HCT116 (cell line): ENCODE measurements around the gene ASB4. TPM values are rescaled to one million over a fixed set of nuclear protein-coding genes. Genes with fewer than 3 reads are reported as not detected.

ENCODE experiments used
- ATAC-seq: fragments of 200-7000 bp; cut with Tn5 transposase; 2 replicates; pipeline ENCODE4 v1.9.1; 2020; ENCODE audit warnings: mild to moderate bottlenecking, moderate library complexity
- BruUV-seq: library from RNA; stranded (reverse); fragments of 400-500 nt; replicated peaks from 2 replicates; lab custom pipeline; 2021; lab: Mats Ljungman, UMichigan
- CTCF ChIA-PET: fragments of 300-600 bp; sonication (Branson Sonifier 250); formaldehyde crosslinking; loops from one replicate; lab custom pipeline; 2021; ENCODE audit warnings: antibody characterized with exemption; lab: Charles Lee
- POLR2A ChIA-PET: fragments of 300-600, 350-600 bp; sonication (Branson Sonifier 250); formaldehyde crosslinking; loops from one replicate; lab custom pipeline; 2021; ENCODE audit warnings: antibody characterized with exemption; lab: Charles Lee
- RAD21 ChIA-PET, 2 experiments: fragments of 300-600 bp; sonication (Branson Sonifier 250); formaldehyde crosslinking; loops; one replicate each; lab custom pipeline; 2023; ENCODE audit warnings: low total read pairs in 2 of 2; ENCODE audit not compliant: uncharacterized antibody in 2 of 2, unreplicated experiment in 2 of 2, low non-redundant PET in 1 of 2; lab: Charles Lee
- DNase-seq: peaks from one replicate; pipeline ENCODE4 v3.0.0-alpha.2; 2010; ENCODE audit warnings: low read depth, low spot score
- H2AFZ ChIP-seq: fragments of 200-600 bp; shearing (Covaris generic), sonication (generic); 2 replicates; pipeline ENCODE4 v1.6.1; 2017; ENCODE audit warnings: low read depth, mixed run types, mixed read lengths, antibody characterized with exemption, low read length; ENCODE audit not compliant: poor library complexity, severe bottlenecking
- H3K27ac ChIP-seq: 2 replicates; pipeline ENCODE4 v1.5.1; 2012; ENCODE audit warnings: low read depth, low read length
- H3K27me3 ChIP-seq: fragments of 200-600 bp; sonication (generic); 2 replicates; pipeline ENCODE4 v1.6.1; 2016; ENCODE audit warnings: mixed run types, low read length, mixed read lengths; ENCODE audit not compliant: insufficient read depth
- H3K36me3 ChIP-seq, 2 experiments: fragments of 200-500 bp in 1 of 2; fragments of 200-600 bp in 1 of 2; sonication (Bioruptor generic) in 1 of 2; sonication (generic) in 1 of 2; 2 replicates each; pipeline versions ENCODE4 v1.5.1 to v1.6.1; 2014 to 2016; ENCODE audit warnings: low read length in 2 of 2, inconsistent platforms in 1 of 2, mixed read lengths in 1 of 2, mixed run types in 1 of 2; ENCODE audit not compliant: insufficient read depth in 2 of 2, control insufficient read depth in 1 of 2
- H3K4me1 ChIP-seq, 2 experiments: fragments of 200-600 bp in 1 of 2; sonication (generic) in 1 of 2; 2 replicates each; pipeline versions ENCODE4 v1.5.1 to v1.6.1; 2012 to 2017; ENCODE audit warnings: low read length in 2 of 2, inconsistent platforms in 1 of 2, mild to moderate bottlenecking in 1 of 2, mixed read lengths in 1 of 2, mixed run types in 1 of 2, moderate library complexity in 1 of 2; ENCODE audit not compliant: insufficient read depth in 2 of 2, control insufficient read depth in 1 of 2
- H3K4me2 ChIP-seq: fragments of 200-600 bp; sonication (generic); 2 replicates; pipeline ENCODE4 v1.6.1; 2017; ENCODE audit warnings: mixed run types, low read length, mixed read lengths
- H3K4me3 ChIP-seq, 2 experiments: fragments of 200-600 bp in 1 of 2; sonication (generic) in 1 of 2; replicated peaks in 1 of 2; 2 replicates each; pipeline ENCODE4 v1.5.1; 2011 to 2016; ENCODE audit warnings: low read length in 2 of 2, control low read depth in 1 of 2, low read depth in 1 of 2, mild to moderate bottlenecking in 1 of 2, mixed read lengths in 1 of 2, mixed run types in 1 of 2
- H3K79me2 ChIP-seq: fragments of 200-600 bp; sonication (generic); 2 replicates; pipeline ENCODE4 v1.6.1; 2017; ENCODE audit warnings: mild to moderate bottlenecking, mixed run types, low read length, moderate library complexity, mixed read lengths; ENCODE audit not compliant: insufficient read depth
- H3K9ac ChIP-seq: fragments of 200-600 bp; sonication (generic); 2 replicates; pipeline ENCODE4 v1.6.1; 2016; ENCODE audit warnings: low read length, mixed read lengths
- H3K9me2 ChIP-seq: fragments of 200-600 bp; sonication (generic), shearing (Covaris generic); 2 replicates; pipeline ENCODE4 v1.6.1; 2017; ENCODE audit warnings: mixed run types, mild to moderate bottlenecking, moderate library complexity; ENCODE audit not compliant: insufficient read depth
- H3K9me3 ChIP-seq, 2 experiments: fragments of 200-500 bp in 1 of 2; fragments of 200-600 bp in 1 of 2; sonication (Bioruptor generic) in 1 of 2; sonication (generic) in 1 of 2; 2 replicates each; pipeline ENCODE4 v1.6.1; 2014 to 2017; ENCODE audit warnings: low read length in 2 of 2, mixed read lengths in 2 of 2, inconsistent platforms in 1 of 2, low read depth in 1 of 2, mild to moderate bottlenecking in 1 of 2, mixed run types in 1 of 2, moderate library complexity in 1 of 2; ENCODE audit not compliant: control insufficient read depth in 1 of 2, insufficient read depth in 1 of 2
- H4K20me1 ChIP-seq: fragments of 200-600 bp; sonication (generic), shearing (Covaris generic); 2 replicates; pipeline ENCODE4 v1.6.1; 2017; ENCODE audit warnings: mixed run types, mild to moderate bottlenecking, moderate library complexity; ENCODE audit not compliant: insufficient read depth
- CBX3 ChIP-seq: IDR thresholded peaks from 2 replicates; pipeline ENCODE4 v1.6.1; 2012; ENCODE audit warnings: low read depth
- CEBPB ChIP-seq: IDR thresholded peaks from 2 replicates; pipeline ENCODE4 v1.6.1; 2012; ENCODE audit warnings: low read depth
- EGR1 ChIP-seq: IDR thresholded peaks from 2 replicates; pipeline ENCODE4 v1.6.1; 2012; ENCODE audit warnings: low read depth
- ELF1 ChIP-seq: IDR thresholded peaks from 2 replicates; pipeline ENCODE4 v1.6.1; 2012; ENCODE audit warnings: low read depth, borderline replicate concordance
- EZH2 ChIP-seq: fragments of 200-600 bp; sonication (generic); IDR thresholded peaks from 2 replicates; pipeline ENCODE4 v1.6.1; 2017; ENCODE audit warnings: antibody characterized with exemption, mixed run types
- EZH2phosphoT487 ChIP-seq: fragments of 200-600 bp; IDR thresholded peaks from 2 replicates; pipeline ENCODE4 v1.6.1; 2018; ENCODE audit warnings: antibody characterized with exemption, borderline replicate concordance
- MAX ChIP-seq: IDR thresholded peaks from 2 replicates; pipeline ENCODE4 v1.6.1; 2012
- POLR2A ChIP-seq: IDR thresholded peaks from 2 replicates; pipeline ENCODE4 v1.7.0; 2011; ENCODE audit warnings: borderline replicate concordance; ENCODE audit not compliant: insufficient read depth, insufficient read length; ENCODE audit errors: extremely low read depth
- POLR2AphosphoS5 ChIP-seq: IDR thresholded peaks from 2 replicates; pipeline ENCODE4 v1.6.1; 2011; ENCODE audit warnings: mild to moderate bottlenecking, low read depth, low read length, moderate library complexity
- RAD21 ChIP-seq: IDR thresholded peaks from 2 replicates; pipeline ENCODE4 v1.6.1; 2012; ENCODE audit warnings: low read depth, mild to moderate bottlenecking
- REST ChIP-seq: IDR thresholded peaks from 2 replicates; pipeline ENCODE4 v1.6.1; 2012; ENCODE audit warnings: low read depth
- SP1 ChIP-seq: IDR thresholded peaks from 2 replicates; pipeline ENCODE4 v1.6.1; 2012; ENCODE audit warnings: low read depth
- SRF ChIP-seq: IDR thresholded peaks from 2 replicates; pipeline ENCODE4 v1.6.1; 2012; ENCODE audit warnings: low read depth
- TCF7L2 ChIP-seq: IDR thresholded peaks from 2 replicates; pipeline ENCODE4 v1.7.0; 2011; ENCODE audit warnings: borderline replicate concordance, inconsistent platforms; ENCODE audit not compliant: insufficient read depth, insufficient read length; ENCODE audit errors: extremely low read depth
- YY1 ChIP-seq: IDR thresholded peaks from 2 replicates; pipeline ENCODE4 v1.6.1; 2011; ENCODE audit warnings: low read length, low read depth, moderate library complexity, mild to moderate bottlenecking; ENCODE audit not compliant: insufficient replicate concordance; ENCODE audit errors: extremely low read depth
- ZFX ChIP-seq: fragments of 450-650 bp; IDR thresholded peaks from 2 replicates; pipeline ENCODE4 v1.6.1; 2017
- intact Hi-C: fragments of 100-400 bp; cut with micrococcal nuclease; formaldehyde crosslinking; loops from 2 replicates; pipeline ENCODE4 v1.10.0; 2022
- total RNA-seq: library from RNA; stranded (reverse); gene quantifications from one replicate; pipeline ENCODE4 v1.2.1, GENCODE V29; 2021; ENCODE audit not compliant: unreplicated experiment

ASB4 gene
- total RNA-seq, 1 experiment from 2014 or later: 0.12 TPM

- ChIA-PET RAD21 (no interaction called here), POLR2A (no interaction called here), CTCF (interaction anchor here (1.3 kb wide), 1 partner anchor 173 kb away, joined by 4 read pairs; no protein-coding TSS in a partner anchor)
- no peaks in the 10 kb centered on the region for H3K9me2 ChIP-seq
- H3K4me2 ChIP-seq: no peak overlapping the region
- no peaks in the 10 kb centered on the region for H3K9me3 ChIP-seq
- H3K27ac ChIP-seq: no peak overlapping the region
- BruUV-seq: no TSS peak
- no peaks in the 10 kb centered on the region for H3K27me3 ChIP-seq
- H3K9ac ChIP-seq: no peak overlapping the region
- intact Hi-C loops: no loop called here
- TF ChIP-seq EGR1 (no peak), ELF1 (no peak), EZH2phosphoT487 (no peak), TCF7L2 (no peak), YY1 (no peak)
- TF ChIP-seq, all 23 proteins: peak for 0
- DNase-seq (no peak), ATAC-seq (no peak)
- Histone ChIP-seq H4K20me1 (no peaks in the 10 kb centered on the region), H3K79me2 (no peaks in the 10 kb centered on the region), H3K36me3 (no peaks in the 10 kb centered on the region), H2AFZ (no peak overlapping the region), H3K4me3 (no peak overlapping the region), H3K4me1 (no peaks in the 10 kb centered on the region)
Observed at GRCh38 chr7:95517458-95517857, 31.7 kb downstream of the ASB4 start.

- Histone ChIP-seq H3K27ac (no peak overlapping the region), H3K9me3 (no peaks in the 10 kb centered on the region), H3K9me2 (no peaks in the 10 kb centered on the region), H3K36me3 (no peaks in the 10 kb centered on the region), H3K27me3 (no peaks in the 10 kb centered on the region), H4K20me1 (no peaks in the 10 kb centered on the region), H3K4me2 (no peak overlapping the region), H3K4me1 (no peaks in the 10 kb centered on the region), H3K4me3 (no peak overlapping the region), H3K79me2 (no peaks in the 10 kb centered on the region), H3K9ac (no peak overlapping the region), H2AFZ (no peak overlapping the region)
- ATAC-seq (no peak), DNase-seq (no peak)
- TF ChIP-seq EZH2 (no peak), SRF (no peak), CEBPB (no peak), YY1 (no peak), POLR2AphosphoS5 (no peak), TCF7L2 (no peak), EGR1 (no peak), ZFX (no peak), EZH2phosphoT487 (no peak), RAD21 (no peak), SP1 (no peak), ELF1 (no peak), MAX (no peak), REST (no peak), CBX3 (no peak), POLR2A (no peak)
- CTCF ChIA-PET: no interaction called here
- BruUV-seq: no TSS peak
- POLR2A ChIA-PET: no interaction called here
- intact Hi-C loops: no loop called here
- RAD21 ChIA-PET: no interaction called here
Observed at GRCh38 chr7:95517870-95518269, 32.1 kb downstream of the ASB4 start.
